Bronchial epithelial cell (primary cell): ENCODE results near the gene CACNA1S. TPM values are rescaled to one million over a fixed set of nuclear protein-coding genes. Genes with fewer than 3 reads are reported as not detected.

ENCODE experiments used
- DNase-seq: peaks from one replicate; pipeline ENCODE4 v3.0.0-alpha.2; 2010; ENCODE audit warnings: low read depth
- FAIRE-seq: peaks from 2 replicates; lab custom pipeline; 2011; peaks lifted over from hg19 to GRCh38; lab: Jason Lieb, UNC
- H3K27me3 ChIP-seq: 2 replicates; pipeline ENCODE4 v1.5.1; 2011; ENCODE audit warnings: low read length; ENCODE audit not compliant: control insufficient read depth, insufficient read depth
- H3K36me3 ChIP-seq: 2 replicates; pipeline ENCODE4 v1.5.1; 2011; ENCODE audit warnings: low read length; ENCODE audit not compliant: control insufficient read depth, insufficient read depth
- H3K4me3 ChIP-seq: 2 replicates; pipeline ENCODE4 v1.5.1; 2011; ENCODE audit warnings: mild to moderate bottlenecking, low read depth, low read length, control low read depth
- CTCF ChIP-seq: IDR thresholded peaks from 2 replicates; pipeline ENCODE4 v1.5.1; 2011; ENCODE audit warnings: mild to moderate bottlenecking, moderate library complexity, low read length, control low read depth, inconsistent platforms; ENCODE audit not compliant: insufficient read depth, severe bottlenecking
- total RNA-seq: library from RNA; depleted of rRNA; stranded (reverse); fragments of >200 nt; gene quantifications from 2 replicates; pipeline ENCODE4 v1.2.1, GENCODE V29; 2014

Gene CACNA1S
- total RNA-seq, 1 donor from 2014 or later, result not detected

DNA sequence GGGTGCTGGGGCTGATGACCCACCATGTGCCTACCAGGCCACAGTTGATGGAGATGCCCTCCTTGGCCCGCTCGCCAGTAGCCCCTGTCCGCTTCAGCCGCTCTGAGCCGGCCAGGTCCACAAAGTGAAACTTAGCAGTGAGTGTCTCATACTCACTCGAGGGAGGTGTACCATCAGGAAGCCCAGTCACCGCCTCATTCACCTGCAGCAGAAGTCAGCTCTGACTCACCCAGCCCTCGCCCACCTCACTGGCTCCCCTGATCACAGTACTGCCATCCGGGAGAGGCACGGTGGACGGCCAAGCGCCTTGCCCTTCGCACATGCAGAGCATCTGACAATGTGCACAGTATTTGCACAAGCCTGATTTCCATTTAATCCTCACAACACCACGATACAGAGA lies 107.5 kb downstream of the CACNA1S start:
- peak; percentile 40 for FAIRE-seq
- no peaks in the 10 kb centered on the region for H3K36me3 ChIP-seq
- DNase-seq, result peak; percentile 44
- H3K4me3 ChIP-seq, result no peak overlapping the region
- H3K27me3 ChIP-seq, result no peaks in the 10 kb centered on the region
- TF ChIP-seq CTCF, result no peak

DNA sequence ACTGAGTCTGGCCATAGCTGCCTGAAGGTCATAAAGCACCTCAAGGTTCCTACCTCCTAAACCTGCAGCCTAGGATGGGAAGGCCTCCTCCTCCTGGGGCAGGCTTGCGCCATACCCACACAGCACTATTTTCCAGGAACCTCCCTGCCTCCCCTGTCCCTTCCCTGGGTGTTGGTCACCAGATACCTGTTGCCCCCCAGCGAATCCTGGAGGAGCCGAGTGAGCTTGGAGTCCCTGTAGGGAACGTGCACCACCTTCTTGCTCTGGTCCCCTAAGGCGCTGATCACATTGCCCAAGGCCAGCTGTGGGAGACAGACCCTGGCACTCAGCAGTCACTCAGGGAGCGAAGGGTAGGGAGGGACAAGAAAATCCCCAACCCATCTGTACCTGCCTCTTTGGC lies 108.1 kb downstream of the CACNA1S start:
- Histone ChIP-seq H3K36me3 (no peaks in the 10 kb centered on the region), H3K27me3 (no peaks in the 10 kb centered on the region), H3K4me3 (no peak overlapping the region)
- TF ChIP-seq CTCF, result no peak
- no peak for DNase-seq
- no peak for FAIRE-seq

DNA sequence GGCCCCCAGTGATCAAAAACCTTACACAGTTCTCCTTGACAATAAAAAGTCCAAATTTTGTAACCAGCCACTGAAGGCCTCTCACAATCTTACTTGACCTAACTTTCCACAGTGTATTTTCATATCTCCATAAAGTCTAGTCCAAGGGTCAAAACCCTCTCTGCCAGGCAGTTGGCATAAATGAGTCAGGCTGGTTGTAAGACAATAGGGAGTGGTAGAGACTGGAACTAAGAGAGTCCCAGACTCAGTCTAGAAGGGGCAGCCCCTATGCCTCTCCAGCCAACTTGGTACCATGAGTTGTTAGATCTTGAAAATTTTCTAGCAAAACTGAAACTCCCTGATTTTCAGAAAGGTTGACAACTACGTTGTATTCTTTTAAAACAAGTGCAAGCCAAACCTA lies 109.7 kb downstream of the CACNA1S start:
- Histone ChIP-seq H3K4me3 (no peak overlapping the region), H3K36me3 (no peaks in the 10 kb centered on the region), H3K27me3 (no peaks in the 10 kb centered on the region)
- FAIRE-seq (no peak), DNase-seq (no peak)
- TF ChIP-seq CTCF, result no peak

- no peak for TF ChIP-seq CTCF
- Histone ChIP-seq H3K4me3 (no peak overlapping the region), H3K36me3 (no peaks in the 10 kb centered on the region), H3K27me3 (no peaks in the 10 kb centered on the region)
- DNase-seq (no peak), FAIRE-seq (no peak)
These were observed 110.3 kb downstream of the CACNA1S start for GRCh38 chr1:201001962-201002361.

DNA sequence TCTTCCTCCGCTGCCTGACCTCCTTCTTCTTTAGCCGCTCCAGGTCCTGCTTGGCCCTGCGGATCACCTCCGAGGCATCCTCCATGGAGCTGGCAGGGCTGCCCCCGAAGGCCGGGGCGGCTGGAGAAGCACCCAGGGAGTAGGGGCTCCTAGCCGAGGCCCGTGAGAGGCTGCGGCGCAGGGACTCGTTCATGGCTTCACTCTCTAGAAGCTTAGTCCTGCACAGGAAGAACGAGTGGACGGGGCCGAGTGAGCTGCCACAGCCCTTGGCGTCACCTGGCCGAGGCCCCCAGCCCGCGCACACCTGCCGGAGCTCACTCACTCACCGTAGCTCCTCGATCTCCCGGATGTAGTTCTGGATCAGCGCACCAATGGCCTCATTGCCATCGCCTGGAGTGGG lies 111.8 kb downstream of the CACNA1S start:
- H3K27me3 ChIP-seq, result no peaks in the 10 kb centered on the region
- FAIRE-seq, result no peak

More for the DNA sequence above, 111.8 kb downstream of the CACNA1S start:
- H3K36me3 ChIP-seq, result no peaks in the 10 kb centered on the region
- no peak for DNase-seq
- no peak overlapping the region for H3K4me3 ChIP-seq
- no peak for TF ChIP-seq CTCF
